ENCODE measurements around the gene FLAD1.

The FLAD1 gene

GRCh38 chr1:154958681-154959425 is 24.3 kb upstream of the FLAD1 start:
- CTCF ChIA-PET, result no interaction called here

GRCh38 chr1:154959426-154959780 is 23.7 kb upstream of the FLAD1 start:
- ChIA-PET POLR2A (interaction anchor here (1.2 to 4.8 kb wide), 2 partner anchors 13 to 23 kb away, joined by 4 to 59 read pairs; partner anchors contain the start of genes CKS1B, FLAD1 and SHC1), CTCF (no interaction called here)
- TF ChIP-seq SUZ12 (IDR thresholded peaks at IDR 0.05) (no peak), FOXA1 (IDR thresholded peaks at IDR 0.05) (no peak), PKNOX1 (IDR thresholded peaks at IDR 0.05) (no peak), ARNT (IDR thresholded peaks at IDR 0.05) (no peak)
- DNase-seq (ENCODE audit: extremely low spot score), result no peak

More at GRCh38 chr1:154958681-154959425, 24.3 kb upstream of the FLAD1 start:
- DNase-seq (ENCODE audit: extremely low spot score), result no peak
- POLR2A ChIA-PET, result interaction anchor here (1.2 kb wide), 1 partner anchor 24 kb away, joined by 4 read pairs; the partner anchor contains the start of gene FLAD1
- TF ChIP-seq SUZ12 (IDR thresholded peaks at IDR 0.05) (no peak), FOXA1 (IDR thresholded peaks at IDR 0.05) (no peak), NFRKB (IDR thresholded peaks at IDR 0.05) (no peak), CTBP1 (IDR thresholded peaks at IDR 0.05; ENCODE audit: borderline replicate concordance) (no peak), BHLHE40 (IDR thresholded peaks at IDR 0.05; ENCODE audit: borderline replicate concordance) (no peak), HDGF (IDR thresholded peaks at IDR 0.05; ENCODE audit: borderline replicate concordance) (no peak), TARDBP (IDR thresholded peaks at IDR 0.05) (no peak), ELF4 (IDR thresholded peaks at IDR 0.05) (no peak), SP1 (IDR thresholded peaks at IDR 0.05) (no peak), LEF1 (IDR thresholded peaks at IDR 0.05; ENCODE audit: borderline replicate concordance) (no peak), ZNF384 (IDR thresholded peaks at IDR 0.05) (no peak)

GRCh38 chr1:154960446-154961136 is 22.6 kb upstream of the FLAD1 start:
- CTCF ChIA-PET, result interaction anchor here (0.9 to 1.3 kb wide), 6 partner anchors 24 to 129 kb away, joined by 3 to 6 read pairs (median 3); partner anchors contain the start of gene PMVK
- TF ChIP-seq ARNT (IDR thresholded peaks at IDR 0.05) (no peak), PKNOX1 (IDR thresholded peaks at IDR 0.05) (no peak), NFRKB (IDR thresholded peaks at IDR 0.05) (no peak), SUZ12 (IDR thresholded peaks at IDR 0.05) (no peak), FOXK2 (IDR thresholded peaks at IDR 0.05) (no peak), ZNF384 (IDR thresholded peaks at IDR 0.05) (no peak), FOXA1 (IDR thresholded peaks at IDR 0.05) (no peak), HDGF (IDR thresholded peaks at IDR 0.05; ENCODE audit: borderline replicate concordance) (no peak), SP1 (IDR thresholded peaks at IDR 0.05) (no peak)
- no peak for DNase-seq (ENCODE audit: extremely low spot score)
- POLR2A ChIA-PET, result interaction anchor here (0.6 to 4.8 kb wide), 25 partner anchors 9 to 124 kb away, joined by 3 to 59 read pairs (median 4); partner anchors contain the start of genes CKS1B, FLAD1, LENEP and PMVK

- ChIA-PET POLR2A (interaction anchor here (0.6 to 4.8 kb wide), 25 partner anchors 10 to 124 kb away, joined by 3 to 59 read pairs (median 4); partner anchors contain the start of genes CKS1B, FLAD1, LENEP and PMVK), CTCF (interaction anchor here (0.6 to 1.6 kb wide), 11 partner anchors 9 to 128 kb away, joined by 3 to 6 read pairs (median 4); partner anchors contain the start of genes PMVK and SHC1)
- no peak for TF ChIP-seq PKNOX1 (IDR thresholded peaks at IDR 0.05)
- 0 out of 2 replicates have a peak, but pooled peaks have one; percentile 34 for TF ChIP-seq ARNT (IDR thresholded peaks at IDR 0.05)
- TF ChIP-seq LEF1 (IDR thresholded peaks at IDR 0.05; ENCODE audit: borderline replicate concordance), result peak; percentile 66; the same call in 1 of the 2 replicates
- 0 out of 2 replicates have a peak, but pooled peaks have one; percentile 41 for TF ChIP-seq L3MBTL2 (conservative IDR thresholded peaks at IDR 0.05)
- no peak for TF ChIP-seq HDGF (IDR thresholded peaks at IDR 0.05; ENCODE audit: borderline replicate concordance)
- TF ChIP-seq FOXM1 (IDR thresholded peaks at IDR 0.05; ENCODE audit: borderline replicate concordance), result peak; percentile 70; the same call in 1 of the 2 replicates
- peak; percentile 43; the same call in 1 of the 2 replicates for TF ChIP-seq ELF4 (IDR thresholded peaks at IDR 0.05)
- no peak for TF ChIP-seq NFRKB (IDR thresholded peaks at IDR 0.05)
- TF ChIP-seq FOXK2 (IDR thresholded peaks at IDR 0.05), result no peak
- no peak for TF ChIP-seq TARDBP (IDR thresholded peaks at IDR 0.05)
- peak; percentile 52; the same call in 1 of the 2 replicates for TF ChIP-seq BHLHE40 (IDR thresholded peaks at IDR 0.05; ENCODE audit: borderline replicate concordance)
- no peak for TF ChIP-seq SUZ12 (IDR thresholded peaks at IDR 0.05)
- TF ChIP-seq FOXA1 (IDR thresholded peaks at IDR 0.05), result no peak
- no peak for TF ChIP-seq SP1 (IDR thresholded peaks at IDR 0.05)
- TF ChIP-seq CTBP1 (IDR thresholded peaks at IDR 0.05; ENCODE audit: borderline replicate concordance), result no peak
- no peak for TF ChIP-seq ZNF384 (IDR thresholded peaks at IDR 0.05)
- peak; percentile 87 for DNase-seq (ENCODE audit: extremely low spot score)
Measured at GRCh38 chr1:154961207-154962155, 21.7 kb upstream of the FLAD1 start, which contains the start of gene PYGO2. Gene PYGO2 (minus strand): TSS chr1:154961782. CDS start chr1:154961576, 206 bp downstream.

Data from HEK293T (cell line).